GM15510 (cell line): ENCODE measurements around the gene GGACT.

ENCODE experiments used
- POLR2A ChIP-seq: IDR thresholded peaks from 3 replicates; pipeline ENCODE4 v1.6.1; 2011; ENCODE audit warnings: borderline replicate concordance; ENCODE audit not compliant: insufficient read length; ENCODE audit errors: extremely low read depth

GGACT gene

DNA sequence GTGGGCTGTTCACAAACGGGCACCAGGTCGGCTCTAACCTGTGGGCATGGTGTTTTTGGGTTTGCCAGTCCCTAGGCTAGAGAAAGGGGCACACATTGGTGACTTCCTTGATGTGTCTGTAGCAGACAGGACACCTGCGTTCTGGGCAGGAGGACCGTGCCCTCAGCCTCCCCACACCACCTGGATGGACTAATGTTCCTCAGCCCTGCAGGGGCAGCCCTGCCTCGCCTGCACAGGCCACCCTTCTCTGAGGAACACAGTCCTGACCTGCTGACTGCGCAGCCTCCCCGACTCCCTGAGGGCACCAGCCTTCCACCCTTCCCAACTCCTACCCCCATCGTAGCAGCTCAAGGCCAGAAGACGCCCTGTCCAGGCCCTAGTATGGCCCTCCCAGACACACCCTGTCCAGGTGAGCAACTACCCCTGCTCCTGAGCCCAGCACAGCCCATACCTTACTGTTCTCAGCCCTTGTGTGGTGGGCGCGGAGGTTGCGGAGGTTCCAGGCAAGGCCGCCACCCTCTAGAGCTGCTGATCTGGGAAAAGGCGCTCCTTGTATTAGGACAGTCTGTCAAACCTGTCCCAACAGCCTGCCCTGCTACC, 55.7 kb downstream of the GGACT start:
- no peak for TF ChIP-seq POLR2A

DNA sequence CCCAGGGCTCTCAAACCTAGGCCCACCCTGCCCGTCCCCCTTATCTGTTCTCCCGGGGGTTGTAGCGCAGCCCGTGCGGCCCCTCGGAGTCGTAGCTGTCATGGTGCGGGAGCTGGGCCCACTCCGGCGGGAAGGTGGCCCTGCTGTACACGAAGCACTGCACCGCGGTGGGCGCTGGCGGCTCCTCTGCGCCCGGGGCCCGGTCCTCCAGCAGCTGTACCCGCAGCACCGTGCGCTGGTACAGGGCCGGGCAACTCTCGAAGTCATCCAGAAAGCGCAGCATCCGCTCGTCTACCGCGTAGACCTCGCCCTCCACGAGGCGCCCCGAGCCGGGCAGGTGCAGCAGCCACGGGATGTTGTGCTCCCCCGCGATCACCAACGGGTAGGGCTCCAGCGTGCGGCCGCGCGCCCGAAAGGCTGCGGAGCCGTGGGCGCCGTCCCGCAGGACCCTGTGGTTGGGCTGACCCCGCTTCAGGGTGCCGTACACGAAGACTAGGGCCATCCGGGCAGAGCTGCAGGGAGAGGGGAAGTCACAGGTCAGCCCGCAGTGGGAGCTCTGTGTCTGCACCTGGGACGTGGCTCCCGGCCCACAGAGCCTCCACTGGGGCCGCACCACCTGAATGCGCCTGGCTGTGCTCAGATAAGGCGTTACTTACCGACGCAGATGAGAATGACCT, 56.4 kb downstream of the GGACT start:
- no peak for TF ChIP-seq POLR2A

DNA sequence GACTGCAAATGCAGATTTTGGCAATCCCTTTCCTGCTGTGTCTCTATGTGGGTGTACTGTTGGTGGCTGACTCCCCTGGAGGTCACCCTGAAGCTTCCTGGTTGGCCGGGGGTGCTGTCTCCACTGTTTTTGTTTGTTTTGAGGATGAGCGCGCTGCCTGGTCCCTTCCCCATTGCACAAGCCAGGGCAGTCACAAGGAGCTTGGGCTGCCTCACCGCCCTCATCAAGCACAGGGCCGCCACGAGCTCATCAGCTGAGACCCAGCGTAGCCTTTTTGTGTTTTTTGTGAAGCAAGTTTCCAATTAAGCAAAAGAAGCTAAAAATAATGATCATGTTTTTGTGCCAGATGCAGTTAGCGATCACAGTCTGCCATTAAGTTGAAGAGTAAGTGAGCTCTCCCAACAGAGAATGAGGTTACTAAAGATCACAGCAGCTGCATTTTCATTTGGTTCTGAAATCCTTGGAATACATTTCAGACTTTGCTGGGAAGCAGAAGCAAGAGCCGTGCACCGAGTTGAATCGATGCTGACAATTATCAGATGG, 57.8 kb downstream of the GGACT start:
- TF ChIP-seq POLR2A = no peak

DNA sequence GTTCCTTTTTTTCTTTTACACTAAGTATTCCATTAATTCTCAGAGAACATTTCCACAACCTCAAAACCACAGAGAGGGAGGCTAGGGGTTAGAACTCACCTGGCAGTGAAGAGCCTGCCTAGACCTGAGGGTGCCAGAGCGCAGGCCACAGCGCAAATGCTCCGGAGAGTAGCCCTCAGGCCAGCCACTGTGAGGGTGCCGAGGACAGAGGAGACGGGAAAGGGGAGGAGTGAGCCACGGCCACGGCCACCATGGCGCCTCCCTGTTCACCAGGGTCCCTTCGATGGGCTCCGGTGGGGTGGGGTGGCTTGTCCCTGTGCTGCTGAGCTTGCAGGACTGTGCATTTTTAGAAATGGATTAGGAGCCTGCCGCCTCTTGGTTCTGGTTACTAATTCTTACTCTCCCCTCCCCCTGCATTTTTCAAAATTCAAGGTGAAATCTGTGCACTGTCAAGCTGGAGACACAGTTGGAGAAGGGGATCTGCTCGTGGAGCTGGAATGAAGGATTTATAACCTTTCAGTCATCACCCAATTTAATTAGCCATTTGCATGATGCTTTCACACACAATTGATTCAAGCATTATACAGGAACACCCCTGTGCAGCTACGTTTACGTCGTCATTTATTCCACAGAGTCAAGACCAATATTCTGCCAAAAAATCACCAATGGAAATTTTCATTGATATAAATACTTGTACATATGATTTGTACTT, 58.8 kb downstream of the GGACT start:
- no peak for TF ChIP-seq POLR2A

DNA sequence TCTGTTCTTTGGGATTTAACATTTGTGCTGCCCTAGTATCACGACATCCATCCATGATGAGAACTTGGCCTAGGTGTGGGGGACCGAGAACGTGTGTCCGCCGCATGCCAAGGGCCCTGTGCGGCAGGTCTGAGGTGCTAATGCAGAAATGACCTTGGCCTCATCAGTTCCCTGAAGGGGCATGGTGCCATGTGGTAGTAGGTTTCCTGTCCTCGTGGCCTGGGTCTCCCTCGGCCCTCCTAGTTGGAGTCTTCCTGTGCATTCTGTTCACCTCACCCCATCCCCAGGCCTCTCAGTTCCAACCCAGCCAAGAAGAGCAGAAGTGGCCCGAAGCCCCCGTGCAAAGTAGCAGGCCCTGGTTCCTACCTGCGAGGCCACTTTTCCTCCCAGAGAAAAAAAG, 59.8 kb downstream of the GGACT start:
- TF ChIP-seq POLR2A = no peak

DNA sequence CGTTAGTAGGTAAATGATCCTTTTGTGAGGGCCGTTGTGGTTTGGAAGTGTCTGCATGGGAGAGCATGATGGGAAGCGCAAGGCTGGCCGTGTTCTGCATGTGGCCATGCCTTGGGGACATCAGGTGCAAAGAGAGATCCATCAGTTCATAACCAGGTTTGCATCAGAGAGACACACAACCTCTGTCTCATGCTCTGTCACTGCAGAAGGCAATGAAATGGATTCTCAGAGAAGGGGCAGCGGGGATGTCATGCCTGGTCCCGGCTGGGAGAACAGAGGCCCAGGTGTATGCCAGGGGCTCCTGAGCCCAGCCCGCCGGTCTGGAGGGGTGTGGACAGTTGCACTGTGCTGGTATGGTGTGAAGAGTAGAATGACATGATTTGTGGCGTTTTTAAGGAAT, 60.2 kb downstream of the GGACT start:
- TF ChIP-seq POLR2A = no peak

DNA sequence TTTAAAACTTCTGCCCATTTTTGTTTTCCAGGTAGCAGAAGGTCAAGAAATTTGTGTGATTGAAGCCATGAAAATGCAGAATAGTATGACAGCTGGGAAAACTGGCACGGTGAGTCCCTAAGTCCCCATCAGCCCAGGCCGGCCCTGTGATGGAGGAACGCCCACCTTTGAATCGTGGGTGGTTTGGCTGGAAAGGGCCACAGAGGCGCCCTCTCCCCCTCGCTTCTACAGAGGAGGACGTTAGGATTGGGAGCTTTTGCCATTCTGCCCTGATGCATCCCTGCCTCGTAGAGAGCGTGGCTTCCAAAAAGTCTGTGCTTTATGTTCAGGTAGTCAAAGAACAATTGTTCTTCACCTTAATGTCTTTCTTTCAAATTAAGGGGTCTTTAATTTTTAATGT, 60.9 kb downstream of the GGACT start:
- TF ChIP-seq POLR2A = no peak

DNA sequence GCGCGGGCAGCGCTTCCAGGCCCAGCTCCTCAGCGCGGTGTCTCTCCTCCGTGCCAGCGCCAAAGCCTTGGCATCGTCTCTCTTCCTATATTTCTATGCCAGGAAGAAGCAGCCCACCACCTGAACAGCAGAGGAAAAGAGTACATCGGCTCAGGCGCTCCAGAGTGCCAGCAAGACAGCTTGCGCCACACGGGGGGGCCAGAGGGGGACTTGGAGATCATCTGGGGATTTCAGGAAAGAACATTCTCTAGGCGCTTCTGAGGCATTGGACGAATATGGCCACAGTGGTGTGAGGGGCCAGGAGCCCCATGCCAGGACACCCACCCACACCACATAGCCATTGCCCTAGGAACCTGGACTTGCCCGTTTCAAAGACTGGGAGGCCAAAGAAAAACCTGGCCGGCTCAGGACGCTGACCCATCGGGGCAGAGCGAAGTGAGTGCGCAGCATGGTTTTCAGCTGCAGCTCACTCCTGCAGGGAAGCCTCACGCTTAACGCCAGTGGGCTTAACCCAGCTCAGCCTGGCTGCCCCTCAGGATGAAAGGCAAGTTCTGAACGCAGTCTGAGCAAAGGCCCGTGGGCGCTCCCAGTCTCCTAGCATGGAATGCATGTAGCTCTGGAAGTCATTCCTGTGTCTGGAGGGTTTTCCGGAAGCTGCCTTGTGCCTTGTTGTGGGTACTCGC, 62.1 kb downstream of the GGACT start:
- no peak for TF ChIP-seq POLR2A

DNA sequence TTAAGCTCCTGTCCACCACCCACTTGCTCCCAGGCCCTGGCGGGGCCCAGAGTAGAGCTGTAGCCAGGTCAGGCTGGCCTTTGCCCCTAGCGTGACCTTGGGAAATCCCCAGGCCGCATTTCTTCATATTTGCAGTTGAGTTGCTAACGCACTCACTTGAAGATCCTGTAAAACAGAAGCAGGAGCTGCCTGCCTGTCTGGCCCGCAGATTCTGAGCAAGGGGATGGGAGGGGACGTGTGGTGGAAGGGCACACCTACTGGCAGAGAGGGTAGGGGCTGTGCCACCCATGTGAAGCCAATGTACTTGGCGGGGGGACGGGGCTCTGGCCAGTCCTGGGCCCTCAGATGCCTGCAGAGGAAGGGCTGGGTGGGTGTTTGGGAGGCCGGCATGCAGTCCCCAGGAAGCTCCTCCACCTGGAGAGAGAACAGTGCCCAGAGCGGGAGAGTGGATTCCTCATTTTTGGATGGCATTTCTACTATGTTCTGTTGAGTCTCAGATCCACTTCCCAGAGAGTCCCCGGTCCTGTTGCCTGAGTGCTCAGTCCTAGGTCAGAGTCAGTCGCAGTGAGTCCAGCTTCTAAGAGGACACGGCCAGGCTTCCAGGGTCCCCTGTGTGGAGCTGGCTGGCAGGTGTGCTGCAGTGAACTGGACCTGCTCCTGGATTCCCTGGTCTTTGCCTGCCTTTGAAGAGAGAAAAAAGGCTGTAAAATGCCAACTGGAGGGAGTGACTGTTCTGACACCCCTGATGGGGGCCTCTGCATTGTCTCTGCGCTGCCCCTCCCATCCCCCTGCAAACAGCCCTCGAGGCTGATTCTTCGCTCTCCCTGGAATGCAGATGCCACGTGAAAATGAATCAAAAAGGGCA, 62.9 kb downstream of the GGACT start:
- TF ChIP-seq POLR2A = no peak

DNA sequence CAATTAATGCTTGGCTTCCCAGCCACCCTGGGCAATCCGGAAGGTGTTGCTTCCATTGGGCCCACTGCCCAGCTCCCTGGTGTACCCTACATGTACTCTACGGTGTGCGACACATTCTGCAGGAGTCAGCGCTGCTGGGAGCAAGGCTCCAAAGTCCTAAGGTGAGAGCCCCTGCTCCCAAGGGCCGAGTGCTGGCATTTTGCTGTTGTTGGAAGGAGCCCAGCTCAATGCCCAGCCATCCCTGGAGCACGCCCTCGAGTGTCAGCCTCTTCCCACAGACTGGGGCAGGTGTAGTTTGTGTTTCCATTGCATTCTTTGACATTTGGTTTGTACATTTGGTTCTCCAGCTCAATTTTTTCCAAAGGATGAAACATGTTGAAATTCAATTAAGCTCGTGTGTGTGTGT, 64.6 kb downstream of the GGACT start:
- no peak for TF ChIP-seq POLR2A

DNA sequence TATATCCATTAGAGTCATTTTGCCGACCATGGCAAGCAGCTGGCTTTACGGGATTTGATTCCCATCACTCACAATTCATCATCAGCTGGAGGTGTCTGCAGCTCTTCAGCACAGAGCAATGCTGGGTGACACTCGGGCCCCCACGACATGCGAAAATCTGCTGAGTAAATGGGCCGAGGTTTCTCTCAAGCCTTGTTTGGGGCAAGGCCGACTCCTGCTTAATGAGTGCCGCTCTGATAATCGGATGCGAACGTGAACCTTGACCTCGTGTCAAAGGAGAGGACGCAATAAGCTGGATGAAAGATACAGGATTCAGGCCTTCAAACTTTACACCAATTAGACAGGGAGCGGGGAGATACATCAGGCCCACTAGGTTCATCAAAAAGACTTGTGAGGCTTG, 65.2 kb downstream of the GGACT start:
- TF ChIP-seq POLR2A = no peak

DNA sequence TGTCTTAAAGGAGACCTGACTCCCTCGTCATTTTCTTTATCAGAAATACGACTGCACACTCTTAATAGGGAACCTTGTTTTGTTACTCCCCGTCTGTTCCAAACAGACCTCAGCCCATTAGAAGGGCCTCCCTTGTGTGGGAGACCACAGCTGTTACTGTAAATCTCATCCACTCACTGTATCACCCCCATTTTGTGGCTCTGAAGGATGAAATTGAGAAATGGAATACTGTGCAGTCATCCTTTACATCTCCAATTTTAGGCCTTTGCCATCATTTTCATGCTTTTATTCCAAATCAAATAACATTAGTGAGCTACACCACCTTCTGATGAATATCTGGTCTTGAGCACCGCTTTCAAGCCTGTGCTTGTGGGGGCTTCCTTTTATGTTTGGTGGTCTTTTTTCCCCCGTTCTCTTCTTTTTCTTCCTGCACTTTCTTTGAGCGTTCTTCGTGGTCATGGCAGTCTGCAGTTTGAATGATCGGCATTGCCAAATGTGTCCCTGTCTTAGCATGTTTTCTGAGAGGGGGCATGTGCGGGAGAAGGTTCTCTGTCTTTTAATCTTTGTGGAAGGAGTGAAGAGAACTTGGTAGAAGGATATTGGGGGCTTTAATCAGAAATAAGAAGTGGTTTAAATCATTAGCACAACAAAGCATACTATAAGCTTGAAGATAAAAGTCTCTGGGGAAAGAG, 65.8 kb downstream of the GGACT start:
- no peak for TF ChIP-seq POLR2A

DNA sequence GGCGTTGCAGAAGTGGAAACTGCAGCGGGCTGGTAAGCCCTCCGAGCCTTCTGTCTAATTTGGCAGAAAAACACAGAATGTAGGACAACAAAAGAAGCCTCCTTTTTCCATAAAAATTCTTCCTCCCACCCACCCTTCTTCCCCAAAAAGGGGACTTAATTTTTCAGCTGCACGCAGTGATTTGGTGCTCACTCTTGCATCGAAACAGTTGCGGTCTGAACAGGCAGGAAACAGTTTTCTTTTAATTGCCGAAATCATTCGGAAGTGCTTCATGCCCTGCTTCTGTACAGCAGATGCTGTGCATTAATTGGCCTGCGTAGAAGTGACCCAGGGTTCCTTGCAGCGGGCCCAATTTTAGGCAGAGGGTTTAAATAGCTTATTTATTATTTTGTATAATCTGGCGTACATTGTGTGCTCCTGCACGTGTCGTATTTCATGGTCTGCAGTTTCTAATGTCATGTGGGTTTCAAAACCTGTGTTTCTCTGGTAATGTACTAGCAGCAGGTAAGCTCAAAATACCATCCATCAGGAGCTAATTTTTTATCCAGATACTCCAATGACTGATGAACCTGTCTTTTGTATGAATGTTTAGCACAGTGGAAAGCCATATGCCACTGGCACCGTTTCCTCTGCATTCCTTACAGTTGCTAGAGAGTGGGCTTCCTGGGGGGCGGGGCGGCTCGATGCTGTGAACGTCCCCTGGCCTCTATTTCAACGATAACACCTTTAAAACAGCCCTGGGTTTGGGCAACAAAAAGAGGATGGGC, 66.6 kb downstream of the GGACT start:
- no peak for TF ChIP-seq POLR2A
